Posterior cingulate gyrus (tissue), 11 donors: ENCODE results near the gene PADI1.

Experiments
- DNase-seq, 10 donors: peaks; one replicate each; pipeline versions ENCODE4 v3.0.0 to v3.0.0-alpha.2; 2020 to 2021; ENCODE audit warnings: mixed read lengths in 3 of 10
- intact Hi-C: fragments of 100-400 bp; cut with DNase I; formaldehyde crosslinking; loops from one replicate; pipeline ENCODE4 v1.15.1; 2023

Gene PADI1, protein sequence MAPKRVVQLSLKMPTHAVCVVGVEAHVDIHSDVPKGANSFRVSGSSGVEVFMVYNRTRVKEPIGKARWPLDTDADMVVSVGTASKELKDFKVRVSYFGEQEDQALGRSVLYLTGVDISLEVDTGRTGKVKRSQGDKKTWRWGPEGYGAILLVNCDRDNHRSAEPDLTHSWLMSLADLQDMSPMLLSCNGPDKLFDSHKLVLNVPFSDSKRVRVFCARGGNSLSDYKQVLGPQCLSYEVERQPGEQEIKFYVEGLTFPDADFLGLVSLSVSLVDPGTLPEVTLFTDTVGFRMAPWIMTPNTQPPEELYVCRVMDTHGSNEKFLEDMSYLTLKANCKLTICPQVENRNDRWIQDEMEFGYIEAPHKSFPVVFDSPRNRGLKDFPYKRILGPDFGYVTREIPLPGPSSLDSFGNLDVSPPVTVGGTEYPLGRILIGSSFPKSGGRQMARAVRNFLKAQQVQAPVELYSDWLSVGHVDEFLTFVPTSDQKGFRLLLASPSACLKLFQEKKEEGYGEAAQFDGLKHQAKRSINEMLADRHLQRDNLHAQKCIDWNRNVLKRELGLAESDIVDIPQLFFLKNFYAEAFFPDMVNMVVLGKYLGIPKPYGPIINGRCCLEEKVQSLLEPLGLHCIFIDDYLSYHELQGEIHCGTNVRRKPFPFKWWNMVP

DNA sequence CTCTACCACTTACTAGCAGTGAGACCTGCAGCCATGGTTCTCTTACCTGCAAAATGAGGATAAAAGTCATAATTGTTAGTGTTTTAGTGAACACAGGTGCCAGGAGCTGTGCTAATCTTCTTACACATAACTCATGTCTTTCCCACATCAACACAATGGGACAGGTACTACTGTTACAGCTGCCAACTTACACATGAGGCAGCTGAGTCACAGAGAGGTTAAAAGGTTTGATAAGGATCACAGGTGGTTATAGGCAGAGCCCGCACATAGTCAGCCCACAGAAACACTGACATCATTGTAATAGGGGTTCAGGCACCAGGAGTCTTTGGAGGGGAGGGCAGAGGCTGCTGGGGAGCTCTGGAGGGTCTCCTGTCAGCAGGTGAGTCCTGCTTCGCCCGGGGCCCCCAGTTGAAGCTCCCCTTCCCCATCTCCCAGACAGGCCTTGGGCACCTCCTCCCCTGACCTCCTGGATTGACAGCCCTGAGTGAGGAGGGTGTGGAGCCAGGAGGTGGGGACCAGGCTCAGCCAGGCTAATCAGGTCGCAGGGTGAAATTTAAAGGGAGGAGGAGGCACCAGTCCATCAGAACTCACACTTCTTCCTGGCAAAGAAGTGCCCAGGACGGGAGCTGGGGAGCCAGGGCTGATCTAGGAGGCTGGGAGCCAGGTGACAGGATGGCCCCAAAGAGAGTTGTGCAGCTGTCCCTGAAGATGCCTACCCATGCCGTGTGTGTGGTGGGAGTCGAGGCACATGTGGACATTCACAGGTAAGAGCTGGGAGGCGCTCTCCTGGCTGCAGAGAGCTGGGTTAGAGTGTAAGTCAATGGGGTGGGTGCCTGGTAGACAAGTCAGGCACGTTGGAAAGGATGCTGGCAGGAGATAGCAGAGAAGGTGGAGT, at the start of gene PADI1:
Gene PADI1, plus strand, starts transcription at position 583 of the 895 bp plus-strand sequence. Its CDS starts 90 bp downstream, at position 673.
- DNase-seq = peak in 3 of 10 donors; percentile 19 to 60 (median 32)
- intact Hi-C loops = no loop called here

DNA sequence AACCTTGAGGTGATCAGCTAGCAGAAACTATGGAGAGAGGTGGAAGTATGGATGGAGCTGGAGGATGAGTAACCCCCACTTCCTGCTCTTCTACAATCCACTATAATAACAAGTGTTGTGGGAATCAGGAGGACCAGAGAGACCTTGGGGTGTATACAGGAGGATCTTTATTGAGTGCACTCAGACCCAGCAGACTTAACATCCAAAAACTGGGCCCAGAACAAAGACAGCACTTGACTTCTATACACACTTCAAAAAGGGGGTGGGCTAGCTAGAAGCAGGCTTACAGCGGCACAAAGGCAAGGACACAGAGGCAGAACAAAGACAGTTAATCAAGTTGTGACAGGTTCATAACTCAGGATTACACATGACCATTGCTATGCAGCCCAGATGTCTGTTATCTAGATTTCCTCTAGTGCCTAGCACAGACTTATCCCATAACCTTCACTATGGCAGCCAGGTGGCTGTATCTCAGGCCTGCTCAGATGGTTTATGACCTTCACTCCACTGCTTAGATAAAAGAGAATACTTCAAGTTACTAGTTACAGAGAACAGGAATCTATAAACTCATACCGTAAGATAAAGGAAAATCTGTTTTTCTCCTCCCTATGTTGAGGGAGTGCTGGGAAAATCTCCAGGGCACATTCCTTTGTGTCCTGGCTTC, 49.5 kb upstream of the PADI1 start:
- intact Hi-C loops = no loop called here
- DNase-seq = no peak

DNA sequence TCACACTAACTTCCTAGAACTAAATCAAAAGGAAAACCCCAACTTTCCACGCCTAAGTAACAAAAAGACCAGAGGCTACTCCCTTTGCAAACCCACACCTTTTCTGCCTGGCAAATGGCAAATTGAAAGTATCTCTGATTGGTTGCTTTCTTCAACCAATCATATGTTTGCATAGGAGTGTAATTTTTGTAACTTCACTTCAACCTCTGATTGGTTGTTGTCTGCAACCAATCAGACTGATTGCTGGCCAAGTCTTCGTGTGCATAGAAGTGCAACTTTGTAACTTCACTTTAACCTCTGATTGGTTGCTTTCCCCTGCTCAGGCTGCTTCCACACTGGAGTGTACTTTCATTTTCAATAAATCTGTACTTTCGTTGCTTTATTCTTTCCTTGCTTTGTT, 48.8 kb upstream of the PADI1 start:
- no peak for DNase-seq
- intact Hi-C loops = no loop called here

DNA sequence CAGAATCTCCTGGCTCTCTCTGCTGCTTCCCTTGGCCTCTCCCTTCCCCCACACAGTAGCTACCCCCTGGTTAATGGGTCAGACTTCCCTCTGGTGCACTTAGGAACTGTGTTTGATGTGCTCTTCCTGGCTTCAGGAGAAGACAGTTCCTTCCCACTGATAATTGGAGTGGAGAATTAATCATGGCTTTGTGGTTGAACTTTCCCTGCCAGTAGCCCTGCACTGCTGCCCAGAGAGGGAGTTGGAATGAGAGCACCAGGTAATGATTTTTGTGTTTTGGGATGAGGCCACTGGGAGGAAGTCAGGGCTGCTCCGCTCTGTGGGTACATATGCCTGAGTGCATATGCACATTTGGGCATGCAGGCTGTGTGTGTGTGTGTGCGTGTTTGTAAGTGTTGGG, 46.0 kb upstream of the PADI1 start:
- intact Hi-C loops = no loop called here
- no peak for DNase-seq

DNA sequence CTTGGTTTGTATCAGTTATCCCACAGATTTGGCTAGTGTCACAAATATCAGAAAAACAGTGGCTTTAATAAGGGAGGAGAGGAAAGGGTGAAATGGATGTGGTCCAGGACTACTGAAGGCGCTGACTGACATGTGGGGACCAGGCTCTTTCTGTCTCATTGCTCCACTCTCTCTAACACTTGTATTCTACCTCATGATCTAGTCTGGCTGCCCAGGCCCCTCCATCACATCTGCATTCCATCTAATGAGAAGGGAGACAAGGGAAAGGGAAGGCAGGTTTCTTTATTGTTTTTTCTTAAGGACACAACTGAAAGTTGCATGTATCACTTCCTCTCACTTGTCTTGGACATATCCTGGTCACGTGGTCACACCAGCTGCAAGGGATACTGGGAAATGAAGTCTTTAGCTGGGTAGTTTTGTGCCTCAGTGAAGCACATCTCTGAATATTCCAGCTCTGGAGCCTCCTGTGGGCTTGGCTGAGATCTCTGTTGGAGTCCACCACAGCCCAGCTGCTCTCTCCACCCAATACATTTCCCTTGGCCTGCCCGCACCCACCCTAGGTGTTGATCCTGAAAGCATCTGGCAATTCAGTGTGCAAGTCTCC, 43.7 kb upstream of the PADI1 start:
- DNase-seq = no peak
- intact Hi-C loops = no loop called here

DNA sequence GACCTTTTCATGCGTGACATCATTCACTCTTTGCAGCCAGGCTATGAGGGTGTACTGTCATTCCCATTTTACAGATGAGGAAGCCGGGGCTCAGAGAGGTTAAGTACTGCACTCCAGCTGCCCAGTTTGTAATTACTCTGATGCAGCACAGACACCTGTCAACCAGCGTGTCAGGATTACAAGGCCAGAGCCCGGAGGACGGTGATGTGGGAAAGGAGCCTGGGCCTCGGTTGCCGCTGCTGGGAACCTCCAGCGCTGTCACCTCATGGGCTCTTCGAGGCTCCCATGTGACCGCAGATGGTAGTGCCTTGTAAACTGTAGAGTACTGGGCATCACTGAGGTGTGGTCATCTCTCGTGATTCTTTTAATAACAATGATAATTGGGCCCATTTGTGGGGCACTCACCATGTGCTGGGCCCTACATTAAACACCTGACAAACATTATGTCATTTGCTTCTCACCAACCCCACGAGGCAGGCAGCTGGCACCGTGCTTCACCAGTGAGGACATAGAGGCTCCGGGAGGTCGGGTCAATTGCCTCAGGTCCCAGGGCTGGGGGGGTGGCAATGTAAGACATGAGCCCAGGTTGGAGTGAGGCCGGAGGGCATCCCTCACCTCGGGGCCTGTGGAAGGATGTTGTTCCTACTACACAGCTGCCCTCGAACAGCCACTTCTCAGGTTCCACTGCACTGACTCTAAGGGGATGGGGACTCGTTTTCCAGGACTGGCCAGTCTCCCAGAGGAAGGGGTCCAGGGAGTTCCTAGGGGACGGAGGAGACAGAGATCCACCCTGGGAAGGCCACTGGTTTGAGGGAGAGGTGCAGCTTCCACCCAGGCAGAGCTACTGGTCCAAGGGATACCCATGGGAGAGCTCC, 42.8 kb upstream of the PADI1 start:
- DNase-seq = no peak
- intact Hi-C loops = no loop called here

DNA sequence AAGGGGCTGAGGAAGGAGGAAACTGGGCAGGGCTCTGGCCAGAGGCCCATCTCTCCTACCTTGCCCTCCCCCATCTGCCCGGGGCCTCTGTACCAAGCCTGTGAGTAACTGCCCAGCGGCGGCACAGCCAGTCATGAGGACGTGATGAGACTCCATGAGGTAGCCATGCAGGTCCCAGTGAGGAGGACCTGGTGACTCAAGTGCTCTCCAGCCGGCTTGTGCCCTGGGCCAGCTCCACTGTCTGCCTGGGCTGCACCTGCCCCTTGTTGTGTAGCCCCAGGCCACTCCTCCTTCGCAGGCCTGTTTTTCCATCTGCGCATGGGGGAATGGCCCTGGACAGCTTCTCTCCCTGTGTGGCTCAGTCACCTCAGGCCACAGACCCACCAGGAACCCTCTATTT, 42.0 kb upstream of the PADI1 start:
- DNase-seq = no peak
- intact Hi-C loops = no loop called here

DNA sequence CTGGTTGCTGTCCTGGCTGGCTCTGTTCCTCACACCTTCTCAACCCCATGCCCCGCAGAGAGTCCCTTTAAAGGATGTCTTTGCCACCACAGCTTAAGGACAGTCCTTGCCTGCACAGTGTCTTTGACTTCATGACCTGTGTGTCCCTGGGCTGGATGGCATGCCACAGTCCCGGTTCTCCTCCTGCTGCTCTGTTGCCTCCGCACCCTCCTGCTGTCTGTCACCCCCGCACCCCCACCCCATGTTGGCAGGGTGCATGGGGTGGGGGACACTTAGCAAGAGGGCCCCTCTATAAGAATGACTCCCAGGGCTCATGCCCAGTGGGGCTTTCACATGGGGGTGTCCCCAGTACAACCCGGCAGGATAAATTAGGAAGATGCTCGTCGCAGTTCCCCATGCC, 41.6 kb upstream of the PADI1 start:
- DNase-seq = no peak
- intact Hi-C loops = no loop called here

DNA sequence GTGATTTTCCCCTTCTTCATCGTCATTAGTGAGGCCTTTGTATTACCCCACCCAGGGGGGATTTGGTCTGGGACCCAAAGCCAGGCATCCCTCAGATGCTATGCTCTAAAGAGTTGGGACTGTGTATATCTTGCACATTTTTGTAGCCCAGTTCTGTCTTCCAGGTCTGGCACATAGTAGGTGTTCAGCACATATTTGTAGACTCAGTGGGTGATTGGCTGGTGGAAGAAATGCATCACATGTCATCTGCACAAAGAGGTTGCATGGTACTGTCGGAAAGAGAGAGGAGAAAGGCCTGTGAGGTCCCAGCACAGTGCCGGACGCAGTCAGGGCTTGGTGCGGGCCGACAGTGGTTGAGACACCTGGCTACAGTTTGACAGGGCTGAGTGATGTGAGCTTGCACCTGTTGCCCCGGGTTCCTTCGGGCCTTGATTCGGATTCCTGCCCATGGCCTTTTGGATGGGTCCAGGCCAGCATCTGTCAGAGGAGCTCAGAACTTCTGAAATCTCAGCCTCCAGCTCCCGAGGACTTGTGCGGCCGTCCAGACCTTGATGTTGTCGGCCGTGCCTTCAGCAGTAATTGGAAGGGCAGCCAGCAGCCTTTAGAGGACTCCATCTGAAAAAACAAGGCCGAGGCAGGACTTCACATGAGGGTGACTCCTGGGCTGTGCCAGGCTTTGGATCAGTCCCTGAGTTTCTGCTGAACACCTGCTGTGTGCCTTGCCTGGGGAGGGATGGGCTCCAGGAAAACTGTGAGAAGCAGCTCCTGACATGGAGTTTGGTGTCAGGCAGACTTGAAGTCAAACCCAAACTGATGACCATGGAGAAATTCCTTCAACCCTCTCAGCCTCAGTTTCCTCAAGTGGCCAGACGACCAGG, 40.9 kb upstream of the PADI1 start:
- intact Hi-C loops = no loop called here
- DNase-seq = no peak

DNA sequence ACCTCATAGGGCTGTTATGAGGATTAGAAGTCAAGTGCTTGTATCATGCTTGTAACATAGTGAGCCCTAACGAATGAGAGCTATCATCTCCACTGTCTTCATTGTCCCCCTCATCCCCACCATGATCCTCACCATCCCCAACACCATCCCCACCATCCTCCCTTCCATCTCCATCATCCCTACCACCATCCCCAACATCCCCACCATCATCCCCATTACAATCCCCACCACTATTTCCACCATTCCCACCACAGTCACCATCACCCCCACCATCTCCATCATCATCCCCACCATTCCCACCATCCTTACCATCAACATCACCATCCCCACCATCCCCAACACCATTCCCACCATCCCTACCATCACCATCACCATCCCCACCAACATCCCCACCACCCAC, 39.1 kb upstream of the PADI1 start:
- intact Hi-C loops = no loop called here
- DNase-seq = no peak

DNA sequence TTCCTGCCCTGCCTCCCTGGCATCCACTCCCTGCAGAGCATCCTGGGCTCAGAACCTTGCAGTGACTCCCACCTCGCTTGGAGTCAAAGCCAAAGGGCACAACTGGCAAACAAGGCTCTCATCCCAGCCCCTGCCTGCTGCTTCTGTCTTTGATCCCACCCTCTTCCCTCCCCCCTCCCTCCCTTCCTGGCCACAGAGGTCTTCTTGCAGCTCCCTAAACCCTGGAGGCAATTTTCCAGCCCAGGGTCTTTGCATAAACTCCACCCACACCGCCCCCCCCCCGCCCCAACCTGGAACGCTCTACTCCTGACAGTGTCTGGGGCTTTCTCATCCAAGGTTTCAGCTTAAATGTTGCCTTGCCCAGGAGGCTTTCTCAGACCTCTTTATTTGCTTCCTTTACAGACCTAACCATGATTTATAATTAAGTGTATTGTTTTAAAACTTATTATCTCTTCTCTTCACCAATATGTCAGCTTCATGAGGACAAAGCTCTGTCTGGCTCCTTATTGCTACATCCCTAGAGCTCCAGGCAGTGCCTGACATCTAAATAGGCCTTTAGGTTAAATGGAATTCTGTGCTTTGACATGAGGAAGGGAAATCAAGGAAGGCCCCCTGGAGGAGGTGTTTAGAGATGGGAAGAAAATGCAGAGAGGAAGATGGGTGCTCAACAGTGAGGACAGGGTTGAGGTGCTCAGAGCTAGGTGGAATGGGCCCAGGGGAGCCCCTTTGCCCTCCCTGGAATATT, 37.7 kb upstream of the PADI1 start:
- DNase-seq = no peak
- intact Hi-C loops = no loop called here

DNA sequence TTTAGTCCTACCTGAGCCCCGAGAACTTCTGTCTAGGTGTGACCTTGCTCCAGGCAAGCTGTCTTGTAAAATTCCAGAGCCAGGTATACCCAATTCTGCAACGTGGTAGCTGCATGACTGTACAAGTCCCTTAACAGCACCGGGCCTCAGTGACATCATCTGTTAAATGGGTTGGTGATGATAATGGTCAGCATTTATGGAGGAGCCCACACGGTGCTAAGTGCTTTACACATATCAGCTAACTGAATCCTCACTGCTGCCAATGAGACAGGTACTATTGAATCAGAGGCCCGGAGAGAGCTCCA, 37.2 kb upstream of the PADI1 start:
- no peak for DNase-seq
- intact Hi-C loops = no loop called here

DNA sequence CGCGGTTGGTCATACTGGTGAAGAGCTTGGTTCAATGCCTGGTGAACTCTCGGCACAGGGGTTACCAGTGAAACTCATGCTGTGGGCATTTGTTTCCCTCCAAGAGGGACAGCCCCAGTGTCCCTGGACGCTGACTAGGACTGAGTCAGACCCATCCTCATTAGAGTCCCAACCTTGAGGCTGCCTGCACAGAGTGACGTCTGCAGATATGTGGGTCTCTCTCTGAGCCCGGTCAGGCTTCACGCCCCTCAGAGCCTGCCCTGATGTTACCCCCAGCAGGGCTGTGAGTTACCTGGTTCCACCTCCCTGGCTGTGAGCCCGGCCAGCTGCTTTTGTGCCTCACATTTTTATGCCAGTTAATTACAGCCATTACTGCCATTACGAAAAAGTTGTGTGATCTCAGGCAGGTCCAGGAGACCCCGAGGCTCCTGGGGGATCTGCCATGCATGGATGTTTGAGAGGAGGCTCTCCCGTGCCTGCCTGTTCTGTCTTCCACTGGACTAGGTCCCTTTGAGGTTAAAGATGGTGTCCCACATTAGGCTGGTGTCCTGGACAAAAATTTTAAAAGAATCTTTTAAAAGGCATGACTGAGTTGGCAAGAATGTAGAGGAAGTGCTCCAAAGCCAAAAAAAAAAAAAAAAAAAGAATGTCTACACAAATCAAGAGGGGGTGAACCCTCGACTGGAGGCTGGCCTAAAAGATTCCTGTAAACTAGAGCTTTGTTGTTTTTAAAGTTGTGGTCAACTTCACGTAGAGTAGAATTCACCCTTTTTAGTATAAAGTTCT, 36.6 kb upstream of the PADI1 start:
- intact Hi-C loops = no loop called here
- no peak for DNase-seq

DNA sequence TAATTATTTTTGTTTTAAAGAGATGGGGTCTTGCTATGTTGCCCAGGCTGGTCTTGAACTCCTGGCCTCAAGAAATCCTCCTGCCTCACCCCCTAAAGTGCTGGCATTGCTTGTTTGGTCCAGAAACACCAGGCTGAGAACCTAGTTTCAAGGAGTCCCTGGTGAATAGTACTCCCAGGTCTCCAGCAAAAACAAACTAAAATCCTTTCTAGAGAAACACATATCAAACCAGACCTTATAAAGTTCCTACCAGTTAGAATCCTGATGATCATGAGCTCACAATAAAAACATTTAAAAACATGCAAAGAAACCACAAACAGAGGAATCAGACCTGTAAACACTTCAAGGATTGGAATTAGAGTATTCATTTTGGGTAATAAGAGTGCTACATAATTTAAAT, 34.4 kb upstream of the PADI1 start:
- intact Hi-C loops = no loop called here

DNA sequence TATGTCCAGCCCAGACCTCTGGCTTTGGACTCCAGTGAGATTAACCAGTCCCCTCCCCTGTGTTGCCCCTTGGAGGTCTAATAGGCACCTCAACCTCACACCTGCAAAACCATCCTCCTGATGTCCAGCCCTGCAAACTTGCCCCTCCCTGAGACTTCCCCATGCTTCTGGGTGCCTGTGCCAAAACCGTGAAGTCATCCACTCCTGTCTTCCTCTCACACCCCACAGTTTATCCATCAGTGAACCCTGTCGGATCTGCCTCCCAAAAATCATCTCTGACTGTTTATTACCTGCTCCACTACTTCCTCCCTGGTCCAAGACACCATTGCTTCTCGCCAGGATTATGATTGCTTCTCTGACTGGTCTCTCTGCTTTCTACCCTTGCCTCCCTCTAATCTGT, 31.7 kb upstream of the PADI1 start:
- intact Hi-C loops = no loop called here
- no peak for DNase-seq

More for the DNA sequence above, 34.4 kb upstream of the PADI1 start:
- no peak for DNase-seq

DNA sequence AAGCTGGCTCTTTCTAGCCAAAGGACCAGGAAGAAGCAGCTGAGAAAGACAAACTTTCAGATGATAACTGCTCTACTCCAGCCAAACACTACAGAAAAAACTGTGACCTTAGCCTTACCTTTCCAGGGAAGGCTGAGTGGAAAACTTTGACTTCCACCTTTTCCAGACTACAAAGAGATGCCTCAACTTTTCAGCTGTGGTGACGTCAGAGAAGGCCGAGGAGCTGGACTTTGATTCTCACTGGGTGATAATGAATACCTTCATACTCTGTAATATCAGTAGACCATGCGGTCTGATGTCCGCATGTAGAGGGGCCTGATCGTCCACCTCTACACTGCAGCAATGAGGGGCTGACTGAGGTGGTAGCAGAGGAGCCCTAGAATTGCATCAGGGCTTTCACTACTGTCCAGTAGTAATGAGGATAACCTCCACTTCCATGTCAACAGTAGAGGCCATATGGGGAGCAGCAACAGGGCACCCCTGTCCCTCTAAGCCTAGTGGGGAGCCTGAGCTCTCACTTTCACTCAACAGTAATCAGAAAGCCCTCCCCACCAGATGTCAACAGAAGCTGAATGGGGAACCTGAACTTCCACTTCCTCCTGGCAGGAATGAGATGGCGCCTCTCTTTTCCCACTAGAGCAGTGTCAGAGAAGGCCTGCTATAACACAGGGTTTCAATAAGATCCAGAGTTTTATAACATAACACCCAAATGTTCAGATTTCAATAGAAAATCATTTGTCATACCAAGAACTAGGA, 28.4 kb upstream of the PADI1 start:
- intact Hi-C loops = no loop called here
- no peak for DNase-seq
